Neutrophil (primary cell): Measurements from ENCODE around the gene ETFA.

ENCODE experiments used
- H3K27ac ChIP-seq: fragments of 200-600 bp; sonication (generic); 2 replicates; pipeline ENCODE4 v1.5.1; 2016; ENCODE audit warnings: mild to moderate bottlenecking, moderate library complexity
- H3K27me3 ChIP-seq: fragments of 200-600 bp; sonication (generic); 2 replicates; pipeline ENCODE4 v1.6.0; 2016; ENCODE audit warnings: mild to moderate bottlenecking
- H3K36me3 ChIP-seq: fragments of 200-600 bp; sonication (generic); 2 replicates; pipeline ENCODE4 v1.5.1; 2017
- H3K4me1 ChIP-seq, 2 experiments: fragments of 200-600 bp in 1 of 2; sonication (generic) in 1 of 2; 1 replicate in 1 of 2; 2 replicates in 1 of 2; pipeline versions ENCODE4 v1.5.1 to v1.6.1; 2013 to 2016; ENCODE audit warnings: low read depth in 1 of 2, low read length in 1 of 2, mild to moderate bottlenecking in 1 of 2, moderate library complexity in 1 of 2; ENCODE audit not compliant: control insufficient read depth in 1 of 2, insufficient read depth in 1 of 2
- H3K4me3 ChIP-seq, 2 experiments: fragments of 200-600 bp in 1 of 2; sonication (generic) in 1 of 2; 1 replicate in 1 of 2; 2 replicates in 1 of 2; pipeline ENCODE4 v1.5.1; 2013 to 2016; ENCODE audit warnings: low read depth in 1 of 2, low read length in 1 of 2, mild to moderate bottlenecking in 1 of 2, moderate library complexity in 1 of 2
- H3K9me3 ChIP-seq: fragments of 200-600 bp; sonication (generic); 2 replicates; pipeline ENCODE4 v1.5.1; 2016
- TF ChIP-seq, protein P1 (sequence below): fragments of 200-600 bp; sonication (generic); IDR thresholded peaks from 2 replicates; pipeline ENCODE4 v1.5.1; 2016; ENCODE audit warnings: antibody characterized with exemption

ETFA gene

DNA sequence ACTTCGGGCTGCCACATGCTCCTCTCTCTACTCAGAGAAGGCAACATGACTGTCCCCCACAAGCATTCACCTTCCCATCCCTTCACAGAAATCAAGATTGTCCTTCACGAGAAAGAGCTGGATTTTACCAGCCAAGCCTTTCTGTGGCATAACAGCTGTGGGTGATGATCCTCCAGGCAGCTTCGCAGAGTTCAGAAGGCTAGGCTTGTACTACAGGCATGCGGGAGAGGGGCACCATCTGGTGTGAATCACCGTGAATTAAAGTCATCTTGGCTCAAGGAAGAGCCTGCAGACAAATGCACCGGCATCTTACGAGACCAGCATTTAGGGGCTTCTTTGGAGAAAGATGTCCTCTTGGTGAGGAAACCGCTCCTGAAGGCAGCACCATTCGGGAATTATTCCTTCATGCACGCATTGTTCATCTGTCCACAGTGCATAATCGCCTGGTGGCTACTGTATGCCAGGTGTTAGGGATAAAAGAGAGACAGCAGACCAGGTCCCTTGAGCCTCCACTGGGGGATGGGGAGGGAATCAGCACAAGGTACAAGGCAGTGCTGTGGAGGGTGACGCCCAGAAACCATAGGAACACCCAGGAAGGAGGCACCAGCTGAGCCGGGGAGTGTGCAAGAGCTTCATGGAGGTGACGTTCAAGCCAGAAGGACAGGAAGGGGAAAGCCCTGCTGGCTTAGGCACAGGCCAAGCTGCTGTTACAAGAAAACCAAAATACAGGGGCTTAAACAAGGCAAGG is 142.9 kb downstream of the ETFA start:
- H3K4me1 ChIP-seq, result peaks cover 0 to 2% of the 10 kb centered on the region in 2 experiments
- H3K27ac ChIP-seq, result no peak overlapping the region
- H3K36me3 ChIP-seq, result no peaks in the 10 kb centered on the region
- H3K4me3 ChIP-seq, result no peak overlapping the region
- H3K27me3 ChIP-seq, result no peaks in the 10 kb centered on the region
- no peaks in the 10 kb centered on the region for H3K9me3 ChIP-seq
- TF ChIP-seq, protein P1, sequence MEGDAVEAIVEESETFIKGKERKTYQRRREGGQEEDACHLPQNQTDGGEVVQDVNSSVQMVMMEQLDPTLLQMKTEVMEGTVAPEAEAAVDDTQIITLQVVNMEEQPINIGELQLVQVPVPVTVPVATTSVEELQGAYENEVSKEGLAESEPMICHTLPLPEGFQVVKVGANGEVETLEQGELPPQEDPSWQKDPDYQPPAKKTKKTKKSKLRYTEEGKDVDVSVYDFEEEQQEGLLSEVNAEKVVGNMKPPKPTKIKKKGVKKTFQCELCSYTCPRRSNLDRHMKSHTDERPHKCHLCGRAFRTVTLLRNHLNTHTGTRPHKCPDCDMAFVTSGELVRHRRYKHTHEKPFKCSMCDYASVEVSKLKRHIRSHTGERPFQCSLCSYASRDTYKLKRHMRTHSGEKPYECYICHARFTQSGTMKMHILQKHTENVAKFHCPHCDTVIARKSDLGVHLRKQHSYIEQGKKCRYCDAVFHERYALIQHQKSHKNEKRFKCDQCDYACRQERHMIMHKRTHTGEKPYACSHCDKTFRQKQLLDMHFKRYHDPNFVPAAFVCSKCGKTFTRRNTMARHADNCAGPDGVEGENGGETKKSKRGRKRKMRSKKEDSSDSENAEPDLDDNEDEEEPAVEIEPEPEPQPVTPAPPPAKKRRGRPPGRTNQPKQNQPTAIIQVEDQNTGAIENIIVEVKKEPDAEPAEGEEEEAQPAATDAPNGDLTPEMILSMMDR, result no peak

DNA sequence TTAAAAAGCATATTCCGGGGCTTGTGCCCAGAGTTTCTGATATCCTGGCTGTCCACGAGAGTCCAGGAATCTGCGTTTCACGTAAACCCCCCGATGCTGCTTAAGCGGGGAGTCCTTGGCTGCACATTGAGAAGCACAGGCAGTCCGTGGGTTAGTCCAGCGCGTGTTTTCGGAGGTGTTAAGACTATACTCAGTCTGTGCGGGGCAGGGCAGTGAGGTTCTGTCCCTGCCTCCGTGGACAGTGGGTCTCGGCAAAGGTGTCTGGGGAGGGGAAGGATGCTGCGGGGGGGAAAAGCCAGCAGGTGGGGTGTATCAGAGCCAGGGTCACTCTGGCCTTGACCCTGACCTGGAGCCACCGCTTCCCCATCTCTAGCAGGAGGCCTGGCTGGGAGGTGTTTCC is 145.3 kb downstream of the ETFA start:
- TF ChIP-seq, protein P1, result no peak
- no peaks in the 10 kb centered on the region for H3K36me3 ChIP-seq
- H3K27me3 ChIP-seq, result no peaks in the 10 kb centered on the region
- no peak overlapping the region for H3K4me3 ChIP-seq
- H3K27ac ChIP-seq, result no peak overlapping the region
- peaks cover 0 to 3% of the 10 kb centered on the region in 2 experiments for H3K4me1 ChIP-seq
- H3K9me3 ChIP-seq, result no peaks in the 10 kb centered on the region
